Ectodermal cell (in vitro differentiated cells): ENCODE measurements around the gene CACYBP.

Experiments
- H3K27ac ChIP-seq: 2 replicates; pipeline ENCODE4 v1.7.0; 2013; ENCODE audit warnings: mild to moderate bottlenecking, low read depth, low read length; ENCODE audit not compliant: insufficient read depth, poor library complexity, severe bottlenecking
- H3K27me3 ChIP-seq: 2 replicates; pipeline ENCODE4 v1.7.0; 2013; ENCODE audit warnings: mild to moderate bottlenecking, low read length; ENCODE audit not compliant: insufficient read depth, control insufficient read depth, poor library complexity, severe bottlenecking
- H3K36me3 ChIP-seq: one replicate; pipeline ENCODE4 v1.7.0; 2013; ENCODE audit warnings: low read length; ENCODE audit not compliant: control insufficient read depth, insufficient read depth
- H3K4me1 ChIP-seq: one replicate; pipeline ENCODE4 v1.7.0; 2013; ENCODE audit warnings: low read length; ENCODE audit not compliant: control insufficient read depth, insufficient read depth
- H3K4me3 ChIP-seq: 2 replicates; pipeline ENCODE4 v1.7.0; 2013; ENCODE audit warnings: low read depth, low read length, control low read depth; ENCODE audit not compliant: insufficient read depth
- H3K9me3 ChIP-seq: 2 replicates; pipeline ENCODE4 v1.7.0; 2013; ENCODE audit warnings: mild to moderate bottlenecking, low read length, moderate library complexity; ENCODE audit not compliant: control insufficient read depth
- WGBS, 2 experiments: methylation state at CpG; one replicate each; pipeline ENCODE4 v1.1.7; 2013; ENCODE audit warnings: missing lambda C conversion rate in 2 of 2; 5-methylcytosine and 5-hydroxymethylcytosine counted together

Gene CACYBP

DNA sequence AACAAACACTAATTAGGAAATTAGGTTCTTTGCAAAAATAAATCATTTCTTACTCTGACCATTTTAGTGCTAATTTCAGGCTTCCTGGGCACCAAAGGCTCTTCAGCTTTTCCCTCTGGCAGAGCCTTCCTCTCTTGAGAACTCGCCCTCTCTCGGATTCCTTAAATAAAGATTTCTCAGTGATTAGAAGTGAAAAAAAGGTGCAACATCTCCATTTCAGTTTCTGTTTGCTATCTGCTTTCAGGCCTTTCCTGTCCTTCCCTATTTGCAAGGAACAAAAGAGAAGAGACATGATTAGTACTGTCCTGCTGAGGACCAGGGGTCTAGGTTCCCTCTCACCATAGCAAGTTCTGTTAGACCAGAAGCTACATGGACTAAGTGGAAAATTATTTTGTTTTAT, 27.8 kb upstream of the CACYBP start:
- WGBS, 2 experiments = 56% methylated on average over 2 of the region's 2 CpGs; no CpG with 5 or more reads in 1 of the 2 experiments
- no peaks in the 10 kb centered on the region for H3K36me3 ChIP-seq
- no peaks in the 10 kb centered on the region for H3K9me3 ChIP-seq
- H3K4me1 ChIP-seq = peaks cover 3% of the 10 kb centered on the region
- no peak overlapping the region for H3K27ac ChIP-seq
- H3K27me3 ChIP-seq = no peaks in the 10 kb centered on the region
- H3K4me3 ChIP-seq = no peak overlapping the region

DNA sequence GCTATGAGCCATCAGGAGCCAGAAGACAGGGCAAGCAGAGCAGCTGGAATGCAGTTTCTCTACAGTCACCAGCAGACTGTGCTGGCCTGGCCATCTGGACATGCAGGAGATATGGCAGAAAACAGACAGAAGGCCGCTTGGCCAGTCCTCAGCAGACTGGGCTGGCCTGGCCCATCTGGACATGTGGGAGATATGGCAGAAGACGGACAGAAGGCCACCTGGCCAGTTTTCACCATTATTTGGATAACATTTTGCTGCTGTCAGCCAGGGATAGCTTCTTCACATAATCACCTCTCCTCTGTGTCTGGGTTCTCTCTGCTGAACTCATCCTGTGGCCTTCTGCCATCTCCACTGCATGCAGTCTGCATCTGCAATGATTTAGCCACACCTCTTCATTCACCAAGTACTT, 25.0 kb upstream of the CACYBP start:
- H3K4me1 ChIP-seq = peaks cover 3% of the 10 kb centered on the region
- no peak overlapping the region for H3K4me3 ChIP-seq
- 89 to 93% methylated on average over 2 of the region's 2 CpGs for WGBS, 2 experiments
- no peaks in the 10 kb centered on the region for H3K9me3 ChIP-seq
- H3K36me3 ChIP-seq = no peaks in the 10 kb centered on the region
- no peak overlapping the region for H3K27ac ChIP-seq
- no peaks in the 10 kb centered on the region for H3K27me3 ChIP-seq

DNA sequence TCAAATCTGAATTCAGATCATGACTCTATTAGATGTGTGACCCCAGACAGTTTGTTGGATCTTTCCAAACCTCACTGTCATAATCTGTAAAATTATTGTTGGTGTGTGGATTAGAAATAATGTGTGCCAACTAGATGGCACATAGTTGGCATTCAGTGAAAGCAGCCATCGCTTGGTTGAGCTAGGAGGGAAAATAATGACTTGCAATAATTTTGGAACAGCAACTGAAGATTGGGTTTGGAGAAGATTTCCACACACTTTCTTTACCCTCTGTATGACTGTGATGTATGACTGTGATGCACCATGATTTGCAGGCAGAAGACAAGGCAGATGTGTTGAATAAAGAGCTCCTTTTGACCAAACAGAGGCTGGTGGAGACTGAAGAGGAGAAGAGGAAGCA, 24.0 kb upstream of the CACYBP start:
- no peaks in the 10 kb centered on the region for H3K36me3 ChIP-seq
- no peak overlapping the region for H3K4me3 ChIP-seq
- no peak overlapping the region for H3K27ac ChIP-seq
- H3K27me3 ChIP-seq = no peaks in the 10 kb centered on the region
- 97 to 100% methylated on average over 1 of the region's 1 CpG for WGBS, 2 experiments
- H3K4me1 ChIP-seq = peaks cover 3% of the 10 kb centered on the region
- H3K9me3 ChIP-seq = no peaks in the 10 kb centered on the region

DNA sequence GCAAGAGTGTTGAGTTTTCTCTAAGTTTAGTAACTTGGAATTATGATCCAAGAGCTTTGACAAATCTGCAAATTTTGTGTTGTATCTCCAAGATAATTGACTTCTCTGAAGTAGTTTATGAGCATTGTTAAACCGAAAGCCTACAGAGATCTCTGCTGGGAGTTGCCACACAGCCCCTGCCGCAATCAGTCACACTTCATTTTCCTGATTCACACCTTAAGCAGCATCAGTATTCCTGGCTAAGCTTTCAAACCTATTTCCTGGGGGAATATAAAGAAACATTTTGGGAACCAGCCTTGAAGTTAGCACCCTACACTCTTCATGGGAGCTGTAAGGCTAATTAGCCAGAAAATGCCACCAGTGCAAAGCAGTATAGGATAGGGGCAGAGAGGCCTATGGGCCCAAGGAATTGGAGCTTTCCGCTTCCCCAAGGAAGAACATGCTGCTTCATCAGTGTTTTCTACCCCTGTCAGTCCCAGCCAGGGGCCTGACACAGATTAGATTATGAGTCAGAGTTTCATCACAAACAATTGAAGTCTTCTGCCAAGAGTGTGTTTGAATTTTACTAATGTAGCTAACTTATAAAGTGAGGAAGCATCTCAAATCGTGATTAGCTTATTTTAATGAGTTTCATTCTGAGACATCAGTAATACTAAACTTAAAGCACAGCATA, 23.2 kb upstream of the CACYBP start:
- Histone ChIP-seq H3K36me3 (no peaks in the 10 kb centered on the region), H3K4me1 (peaks cover 2% of the 10 kb centered on the region), H3K27ac (no peak overlapping the region), H3K9me3 (no peaks in the 10 kb centered on the region), H3K27me3 (no peaks in the 10 kb centered on the region), H3K4me3 (no peak overlapping the region)
- 96 to 97% methylated on average over 3 to 4 of the region's 4 CpGs for WGBS, 2 experiments

DNA sequence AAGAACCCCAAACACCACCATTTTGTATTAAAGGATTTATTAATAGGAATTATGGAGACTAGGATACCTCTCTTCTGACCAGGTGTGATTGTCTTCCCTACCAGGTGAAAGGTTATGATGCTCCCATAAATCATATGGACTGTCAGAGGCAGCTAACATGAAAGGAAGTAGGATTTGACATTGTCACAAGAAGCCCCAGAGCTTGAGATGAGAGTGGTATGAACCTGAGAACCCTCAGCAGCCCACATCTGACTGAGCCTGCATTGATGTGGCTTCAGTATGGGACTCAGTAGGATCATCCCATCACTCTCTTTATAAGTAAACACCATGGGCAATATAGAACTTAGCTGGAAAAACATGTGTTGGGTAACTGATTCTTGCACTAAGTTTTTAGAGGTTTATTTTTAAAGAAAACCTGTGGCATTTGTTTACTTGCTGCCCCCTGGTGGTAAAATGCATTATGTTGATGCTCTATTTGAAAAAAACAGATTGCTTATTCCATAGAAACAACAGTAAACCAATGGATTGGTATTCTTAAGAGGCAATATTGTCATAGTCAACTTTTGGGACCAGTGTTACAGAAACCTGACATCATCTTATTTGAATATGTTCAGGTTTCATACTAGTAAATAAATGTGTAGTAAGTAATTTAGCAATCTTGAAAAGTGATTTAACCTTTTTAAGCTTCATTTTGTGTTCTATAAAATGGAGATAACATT, 16.6 kb upstream of the CACYBP start:
- no peaks in the 10 kb centered on the region for H3K27me3 ChIP-seq
- no peaks in the 10 kb centered on the region for H3K4me1 ChIP-seq
- no peak overlapping the region for H3K4me3 ChIP-seq
- no peak overlapping the region for H3K27ac ChIP-seq
- no peaks in the 10 kb centered on the region for H3K36me3 ChIP-seq
- H3K9me3 ChIP-seq = no peaks in the 10 kb centered on the region

DNA sequence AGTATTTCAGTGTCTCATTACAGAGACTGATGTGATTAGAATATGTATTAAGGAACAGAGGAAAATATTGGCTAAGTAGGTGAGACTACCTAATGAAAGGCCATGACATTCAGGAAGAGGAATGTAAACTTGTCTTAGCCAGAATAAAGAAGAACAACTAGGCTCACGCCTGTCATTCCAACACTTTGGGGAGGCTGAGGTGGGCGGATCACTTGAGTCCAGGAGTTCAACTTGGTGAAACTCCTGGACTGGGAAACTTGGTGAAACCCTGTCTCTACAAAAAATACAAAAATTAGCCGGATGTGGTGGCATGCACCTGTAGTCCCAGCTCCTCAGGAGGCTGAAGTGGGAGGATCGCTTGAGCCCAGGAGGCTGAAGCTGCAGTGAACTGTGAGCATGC, 14.8 kb upstream of the CACYBP start:
- no peaks in the 10 kb centered on the region for H3K4me1 ChIP-seq
- no peak overlapping the region for H3K27ac ChIP-seq
- H3K9me3 ChIP-seq = no peaks in the 10 kb centered on the region
- H3K36me3 ChIP-seq = no peaks in the 10 kb centered on the region
- H3K27me3 ChIP-seq = no peaks in the 10 kb centered on the region
- WGBS, 2 experiments = 93 to 94% methylated on average over 4 of the region's 4 CpGs
- H3K4me3 ChIP-seq = no peak overlapping the region

DNA sequence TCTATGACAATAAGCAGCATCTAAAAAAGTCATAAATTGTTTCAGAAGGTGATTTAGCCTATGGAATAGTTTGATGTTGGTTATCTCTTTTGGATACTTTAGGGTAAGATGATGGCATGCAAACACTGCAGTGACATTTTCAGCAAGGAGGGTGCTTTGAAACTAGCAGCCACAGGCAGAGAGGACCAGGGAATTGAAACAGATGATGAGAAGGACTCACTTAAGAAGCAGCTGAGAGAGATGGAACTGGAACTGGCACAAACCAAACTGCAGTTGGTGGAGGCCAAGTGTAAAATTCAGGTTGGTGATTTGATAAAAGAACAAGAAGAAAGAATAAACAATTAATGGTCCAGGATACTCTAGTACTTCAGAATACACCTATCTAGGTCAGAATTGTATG, 11.2 kb upstream of the CACYBP start:
- no peaks in the 10 kb centered on the region for H3K4me1 ChIP-seq

DNA sequence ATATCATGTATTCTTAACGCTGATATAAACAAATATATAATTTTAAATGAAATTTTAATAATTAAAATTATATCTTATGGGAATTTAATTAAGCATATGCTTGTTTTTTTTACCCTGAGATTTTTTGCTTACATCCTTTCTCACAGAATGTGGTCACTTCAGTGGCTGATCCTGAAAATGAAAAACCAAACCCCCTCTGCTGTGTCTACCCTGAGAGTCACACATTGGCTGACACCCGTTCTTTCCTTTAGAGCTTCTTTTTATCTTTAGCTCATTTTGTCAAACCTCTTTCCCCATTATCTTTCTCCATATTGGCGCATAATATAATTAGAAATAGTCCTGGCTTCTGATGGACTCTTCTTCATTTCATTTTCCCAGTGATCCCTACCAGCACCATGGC, 10.8 kb upstream of the CACYBP start:
- Histone ChIP-seq H3K36me3 (no peaks in the 10 kb centered on the region), H3K9me3 (no peaks in the 10 kb centered on the region), H3K4me3 (no peak overlapping the region), H3K27ac (no peak overlapping the region), H3K4me1 (no peaks in the 10 kb centered on the region), H3K27me3 (no peaks in the 10 kb centered on the region)
- WGBS, 2 experiments = 97 to 98% methylated on average over 2 of the region's 3 CpGs

More for the DNA sequence above, 11.2 kb upstream of the CACYBP start:
- Histone ChIP-seq H3K9me3 (no peaks in the 10 kb centered on the region), H3K36me3 (no peaks in the 10 kb centered on the region), H3K4me3 (no peak overlapping the region), H3K27ac (no peak overlapping the region), H3K27me3 (no peaks in the 10 kb centered on the region)

DNA sequence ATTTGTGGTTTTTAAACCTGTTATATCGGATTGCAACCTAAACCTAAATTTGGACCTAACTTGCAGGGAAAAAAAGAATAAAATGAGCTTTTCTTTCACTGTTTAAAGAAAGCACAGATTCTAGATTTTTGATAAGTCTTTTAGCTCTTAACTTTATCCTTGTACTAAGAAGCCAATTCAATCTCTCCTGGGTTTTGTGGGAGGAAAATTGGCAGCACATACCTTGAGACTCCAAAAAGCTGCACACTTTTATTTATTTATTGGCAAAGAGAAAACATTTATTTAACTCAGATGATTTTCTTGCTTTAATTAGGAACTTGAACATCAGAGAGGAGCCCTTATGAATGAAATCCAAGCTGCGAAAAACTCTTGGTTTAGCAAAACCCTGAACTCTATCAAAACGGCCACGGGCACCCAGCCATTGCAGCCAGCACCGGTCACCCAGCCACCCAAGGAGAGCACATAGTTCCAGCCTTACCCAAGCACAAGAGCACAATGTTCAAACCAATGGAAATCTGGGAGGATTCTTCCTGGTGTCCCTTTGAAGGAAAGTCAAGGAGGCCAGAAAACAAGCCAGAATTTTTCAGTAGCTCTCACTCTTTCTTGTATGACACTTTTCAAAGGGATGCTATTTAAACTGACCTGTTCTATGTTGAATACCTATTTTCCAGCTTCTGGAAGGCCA, 10.1 kb upstream of the CACYBP start:
- Histone ChIP-seq H3K4me1 (no peaks in the 10 kb centered on the region), H3K36me3 (no peaks in the 10 kb centered on the region), H3K27me3 (no peaks in the 10 kb centered on the region), H3K9me3 (no peaks in the 10 kb centered on the region), H3K27ac (no peak overlapping the region), H3K4me3 (no peak overlapping the region)
- 94 to 96% methylated on average over 4 to 5 of the region's 5 CpGs for WGBS, 2 experiments

DNA sequence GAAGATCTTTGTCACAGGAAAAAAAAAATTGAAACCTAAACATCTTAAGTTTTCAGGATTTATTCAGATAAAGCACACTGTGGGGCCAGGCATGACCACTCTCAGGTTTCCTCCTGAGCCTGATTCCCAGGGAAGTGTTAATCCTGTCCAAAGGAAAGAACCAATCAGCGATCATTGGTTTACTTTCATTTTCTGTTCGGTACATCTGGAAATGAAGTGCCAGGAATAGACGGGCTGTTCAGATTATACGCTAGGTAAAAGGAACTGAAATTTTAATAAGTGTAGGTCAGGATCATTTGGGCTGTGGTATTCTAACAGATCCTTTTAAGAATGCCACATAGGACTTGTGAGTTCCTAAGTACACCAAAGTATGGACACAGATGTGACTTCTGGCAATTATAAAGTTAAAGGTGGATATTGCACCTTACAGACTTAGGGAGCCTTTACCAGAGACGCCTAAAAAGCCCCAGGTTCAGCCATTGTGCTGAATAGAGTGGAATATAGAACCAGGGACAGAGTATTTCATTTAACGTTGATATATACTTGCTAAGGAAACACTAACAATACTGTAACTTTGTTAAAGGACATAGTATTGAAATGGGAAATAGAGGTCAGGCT, 9.3 kb upstream of the CACYBP start:
- Histone ChIP-seq H3K27ac (no peak overlapping the region), H3K36me3 (no peaks in the 10 kb centered on the region), H3K4me1 (no peaks in the 10 kb centered on the region), H3K9me3 (no peaks in the 10 kb centered on the region), H3K4me3 (no peak overlapping the region), H3K27me3 (no peaks in the 10 kb centered on the region)
- WGBS, 2 experiments = 96 to 98% methylated on average over 6 of the region's 6 CpGs
